CD14-positive monocyte (primary cell): ENCODE data around the gene NLRX1. TPM values are rescaled to one million over a fixed set of nuclear protein-coding genes. Genes with fewer than 3 reads are reported as not detected.

Source experiments
- DNase-seq, 3 donors: peaks; one replicate each; pipeline ENCODE4 v3.0.0-alpha.2; 2011 to 2022
- H2AFZ ChIP-seq: 2 replicates; pipeline ENCODE4 v1.6.0; 2012; ENCODE audit warnings: mild to moderate bottlenecking, low read depth, low read length, inconsistent platforms; ENCODE audit not compliant: insufficient read depth, poor library complexity, severe bottlenecking
- H3K27ac ChIP-seq, 2 donors: 1 replicate in 1 of 2; 2 replicates in 1 of 2; pipeline ENCODE4 v1.5.1; 2012 to 2013; ENCODE audit warnings: low read length in 2 of 2, control low read depth in 1 of 2, inconsistent platforms in 1 of 2, low read depth in 1 of 2, mild to moderate bottlenecking in 1 of 2
- H3K27me3 ChIP-seq, 2 donors: one replicate each; pipeline versions ENCODE4 v1.6.0 to v1.6.1; 2011 to 2013; ENCODE audit warnings: low read length in 2 of 2; ENCODE audit not compliant: control insufficient read depth in 2 of 2, insufficient read depth in 2 of 2
- H3K36me3 ChIP-seq, 2 donors: replicated peaks in 1 of 2; 1 replicate in 1 of 2; 2 replicates in 1 of 2; pipeline versions ENCODE4 v1.5.1 to v1.6.1; 2012 to 2013; ENCODE audit warnings: low read length in 2 of 2, control low read depth in 1 of 2, inconsistent platforms in 1 of 2, mild to moderate bottlenecking in 1 of 2; ENCODE audit not compliant: insufficient read depth in 2 of 2, control insufficient read depth in 1 of 2
- H3K4me1 ChIP-seq, 2 donors: 1 replicate in 1 of 2; 2 replicates in 1 of 2; pipeline versions ENCODE4 v1.5.1 to v1.6.1; 2012 to 2013; ENCODE audit warnings: low read length in 2 of 2, control low read depth in 1 of 2, inconsistent platforms in 1 of 2, mild to moderate bottlenecking in 1 of 2, moderate library complexity in 1 of 2; ENCODE audit not compliant: insufficient read depth in 2 of 2, control insufficient read depth in 1 of 2
- H3K4me2 ChIP-seq: replicated peaks from 2 replicates; pipeline ENCODE3; 2012; ENCODE audit warnings: low read length, moderate library complexity, mild to moderate bottlenecking; ENCODE audit not compliant: poor library complexity, severe bottlenecking; ENCODE audit errors: extremely low read depth
- H3K4me3 ChIP-seq, 3 experiments: fragments of 200-600 bp in 1 of 3; sonication (generic) in 1 of 3; replicated peaks in 1 of 3; 1 replicate in 2 of 3; 2 replicates in 1 of 3; pipeline ENCODE4 v1.5.1; 2011 to 2013; ENCODE audit warnings: low read length in 3 of 3, mild to moderate bottlenecking in 3 of 3, control low read depth in 2 of 3, low read depth in 2 of 3, inconsistent platforms in 1 of 3, moderate library complexity in 1 of 3
- H3K79me2 ChIP-seq: 2 replicates; pipeline ENCODE4 v1.6.0; 2012; ENCODE audit warnings: mild to moderate bottlenecking, control low read depth, inconsistent platforms, low read length, moderate library complexity; ENCODE audit not compliant: insufficient read depth
- H3K9ac ChIP-seq: 2 replicates; pipeline ENCODE4 v1.6.0; 2017; ENCODE audit warnings: low read length, mild to moderate bottlenecking; ENCODE audit not compliant: insufficient read depth, poor library complexity, severe bottlenecking
- H3K9me3 ChIP-seq, 2 donors: replicated peaks in 1 of 2; 1 replicate in 1 of 2; 2 replicates in 1 of 2; pipeline versions ENCODE4 v1.5.1 to v1.6.1; 2012 to 2013; ENCODE audit warnings: low read length in 2 of 2, control low read depth in 1 of 2; ENCODE audit not compliant: control insufficient read depth in 1 of 2, insufficient read depth in 1 of 2
- H4K20me1 ChIP-seq: 2 replicates; pipeline ENCODE4 v1.6.0; 2012; ENCODE audit warnings: mild to moderate bottlenecking, low read length, control low read depth, moderate library complexity; ENCODE audit not compliant: insufficient read depth
- H3K27ac Mint-ChIP-seq, 7 donors: one replicate each; pipeline ENCODE4 v1.8.0; 2020; ENCODE audit warnings: mild to moderate bottlenecking in 7 of 7, mixed read lengths in 7 of 7, moderate library complexity in 6 of 7, inconsistent platforms in 2 of 7
- H3K27me3 Mint-ChIP-seq, 3 donors: one replicate each; pipeline ENCODE4 v1.8.0; 2021 to 2022; ENCODE audit warnings: low read depth in 3 of 3, mild to moderate bottlenecking in 3 of 3, mixed read lengths in 3 of 3, moderate library complexity in 3 of 3, inconsistent platforms in 1 of 3
- H3K36me3 Mint-ChIP-seq, 2 donors: one replicate each; pipeline ENCODE4 v1.8.0; 2020; ENCODE audit warnings: mixed read lengths in 2 of 2, inconsistent platforms in 1 of 2, mild to moderate bottlenecking in 1 of 2
- H3K4me1 Mint-ChIP-seq: one replicate; pipeline ENCODE4 v1.8.0; 2020; ENCODE audit warnings: mild to moderate bottlenecking, mixed read lengths
- H3K4me3 Mint-ChIP-seq, 2 donors: one replicate each; pipeline ENCODE4 v1.8.0; 2020; ENCODE audit warnings: mild to moderate bottlenecking in 2 of 2, mixed read lengths in 2 of 2, moderate library complexity in 1 of 2
- H3K9me3 Mint-ChIP-seq, 7 donors: one replicate each; pipeline ENCODE4 v1.8.0; 2020 to 2022; ENCODE audit warnings: mixed read lengths in 7 of 7, mild to moderate bottlenecking in 6 of 7, moderate library complexity in 6 of 7, inconsistent platforms in 2 of 7
- WGBS: methylation state at CpG from one replicate; pipeline ENCODE4 v1.1.5; 2013; ENCODE audit warnings: missing lambda C conversion rate; ENCODE audit not compliant: insufficient coverage; 5-methylcytosine and 5-hydroxymethylcytosine counted together
- intact Hi-C, 2 donors: fragments of 100-400 bp; cut with micrococcal nuclease; formaldehyde crosslinking; loops; one replicate each; pipeline versions ENCODE4 v1.15.0 to v1.15.1; 2023
- polyA plus RNA-seq, 3 donors: library from polyadenylated mRNA; depleted of rRNA in 1 of 3; unstranded in 2 of 3; stranded (reverse) in 1 of 3; fragments of 300-500 nt in 2 of 3; fragments of >200 nt in 1 of 3; fragmentation: Illumina TruSeq in 2 of 3; gene quantifications; 1 replicate in 2 of 3; 2 replicates in 1 of 3; pipeline ENCODE4 v1.2.3, GENCODE V29; 2012 to 2021
- TF ChIP-seq, protein P1 (sequence below): fragments of 200-600 bp; IDR thresholded peaks from one replicate; pipeline ENCODE4 v1.8.0; 2022; ENCODE audit warnings: antibody characterized with exemption, mild to moderate bottlenecking

The NLRX1 gene
- polyA plus RNA-seq, 3 donors, result 13.7 to 15.5 (median 14.2) TPM

DNA sequence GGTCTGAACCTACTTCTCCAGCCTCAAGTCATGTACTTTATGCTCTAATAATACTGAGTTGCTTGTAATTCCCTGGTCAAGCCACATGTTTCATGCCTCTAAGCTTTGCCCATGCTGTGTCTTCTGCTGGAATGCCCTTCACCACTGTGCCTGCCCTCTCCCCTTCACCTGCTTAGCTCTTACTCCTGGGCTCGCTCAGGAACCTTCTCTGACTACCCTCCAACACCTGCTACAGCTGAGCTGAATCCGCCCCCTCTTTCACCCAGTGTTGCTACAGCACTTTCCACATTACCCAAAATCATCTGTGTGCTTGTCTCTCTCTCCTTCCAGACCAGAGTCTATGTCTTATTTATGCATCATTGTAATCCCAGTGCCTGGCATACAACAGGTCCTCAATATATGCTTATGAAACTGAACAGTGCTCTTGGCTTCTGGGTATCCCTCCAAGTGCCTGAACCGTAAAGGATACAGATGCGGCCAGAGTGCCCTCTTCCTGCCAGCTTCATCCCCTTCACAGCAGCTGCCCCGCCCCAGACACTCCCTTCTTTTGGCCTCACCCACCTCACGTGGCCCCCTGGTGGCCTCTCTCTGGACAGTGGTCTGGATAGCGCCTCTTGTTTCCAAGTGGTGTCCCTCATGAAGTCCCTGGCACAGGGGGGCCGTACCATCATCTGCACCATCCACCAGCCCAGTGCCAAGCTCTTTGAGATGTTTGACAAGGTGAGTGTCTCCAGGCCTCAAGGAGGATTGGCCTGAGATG is 12.6 kb upstream of the NLRX1 start:
- no peaks in the 10 kb centered on the region for H3K36me3 ChIP-seq
- no peak overlapping the region for H3K27ac ChIP-seq
- intact Hi-C loops, result no loop called here
- H3K9me3 Mint-ChIP-seq, result peaks cover 0 to 8% (median 0%) of the 10 kb centered on the region in 7 donors
- peak overlapping the region in 1 of 2 donors; percentile 76 for H3K4me3 Mint-ChIP-seq
- no peaks in the 10 kb centered on the region for H3K9me3 ChIP-seq
- H3K27me3 Mint-ChIP-seq, result peaks cover 31 to 46% (median 40%) of the 10 kb centered on the region in 3 donors
- H3K36me3 Mint-ChIP-seq, result no peaks in the 10 kb centered on the region
- H3K4me2 ChIP-seq, result no peak overlapping the region
- H3K27ac Mint-ChIP-seq, result no peak overlapping the region
- H2AFZ ChIP-seq, result no peak overlapping the region
- H3K4me3 ChIP-seq, result no peak overlapping the region
- 51% methylated on average over 7 of the region's 8 CpGs for WGBS
- peak in 1 of 3 donors; percentile 27 for DNase-seq
- H3K4me1 ChIP-seq, result no peaks in the 10 kb centered on the region
- H3K79me2 ChIP-seq, result no peaks in the 10 kb centered on the region
- H3K4me1 Mint-ChIP-seq, result peaks cover 6% of the 10 kb centered on the region
- no peaks in the 10 kb centered on the region for H4K20me1 ChIP-seq
- TF ChIP-seq, protein P1, sequence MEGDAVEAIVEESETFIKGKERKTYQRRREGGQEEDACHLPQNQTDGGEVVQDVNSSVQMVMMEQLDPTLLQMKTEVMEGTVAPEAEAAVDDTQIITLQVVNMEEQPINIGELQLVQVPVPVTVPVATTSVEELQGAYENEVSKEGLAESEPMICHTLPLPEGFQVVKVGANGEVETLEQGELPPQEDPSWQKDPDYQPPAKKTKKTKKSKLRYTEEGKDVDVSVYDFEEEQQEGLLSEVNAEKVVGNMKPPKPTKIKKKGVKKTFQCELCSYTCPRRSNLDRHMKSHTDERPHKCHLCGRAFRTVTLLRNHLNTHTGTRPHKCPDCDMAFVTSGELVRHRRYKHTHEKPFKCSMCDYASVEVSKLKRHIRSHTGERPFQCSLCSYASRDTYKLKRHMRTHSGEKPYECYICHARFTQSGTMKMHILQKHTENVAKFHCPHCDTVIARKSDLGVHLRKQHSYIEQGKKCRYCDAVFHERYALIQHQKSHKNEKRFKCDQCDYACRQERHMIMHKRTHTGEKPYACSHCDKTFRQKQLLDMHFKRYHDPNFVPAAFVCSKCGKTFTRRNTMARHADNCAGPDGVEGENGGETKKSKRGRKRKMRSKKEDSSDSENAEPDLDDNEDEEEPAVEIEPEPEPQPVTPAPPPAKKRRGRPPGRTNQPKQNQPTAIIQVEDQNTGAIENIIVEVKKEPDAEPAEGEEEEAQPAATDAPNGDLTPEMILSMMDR, result peak; percentile 18
- H3K9ac ChIP-seq, result no peak overlapping the region
- H3K27me3 ChIP-seq, result peaks cover 5 to 11% of the 10 kb centered on the region in 2 donors

DNA sequence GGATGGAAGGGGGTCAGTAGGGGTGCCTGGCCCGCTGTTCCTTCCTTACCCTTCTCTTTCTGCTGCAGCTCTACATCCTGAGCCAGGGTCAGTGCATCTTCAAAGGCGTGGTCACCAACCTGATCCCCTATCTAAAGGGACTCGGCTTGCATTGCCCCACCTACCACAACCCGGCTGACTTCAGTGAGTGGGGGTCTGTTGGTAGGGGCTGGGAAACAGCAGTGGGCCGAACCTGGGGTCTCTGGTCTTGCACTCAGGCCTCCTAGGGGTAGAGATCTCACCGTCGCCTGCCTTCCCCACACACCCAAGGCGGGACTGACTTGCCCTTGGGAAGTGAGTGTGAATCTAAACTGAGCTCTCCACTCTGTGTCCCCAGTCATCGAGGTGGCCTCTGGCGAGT is 12.0 kb upstream of the NLRX1 start:
- H3K36me3 ChIP-seq, result no peaks in the 10 kb centered on the region
- H3K9me3 ChIP-seq, result no peaks in the 10 kb centered on the region
- WGBS, result 86% methylated on average over 2 of the region's 10 CpGs
- H3K4me2 ChIP-seq, result no peak overlapping the region
- intact Hi-C loops, result no loop called here
- peaks cover 0 to 8% (median 0%) of the 10 kb centered on the region in 7 donors for H3K9me3 Mint-ChIP-seq
- H3K27ac ChIP-seq, result no peak overlapping the region
- no peaks in the 10 kb centered on the region for H4K20me1 ChIP-seq
- H3K9ac ChIP-seq, result no peak overlapping the region
- no peak overlapping the region for H2AFZ ChIP-seq
- H3K4me3 Mint-ChIP-seq, result no peak overlapping the region
- TF ChIP-seq, protein P1, result no peak
- H3K27ac Mint-ChIP-seq, result no peak overlapping the region
- H3K4me1 Mint-ChIP-seq, result peaks cover 6% of the 10 kb centered on the region
- no peak overlapping the region for H3K4me3 ChIP-seq
- no peaks in the 10 kb centered on the region for H3K4me1 ChIP-seq
- peaks cover 26 to 40% (median 34%) of the 10 kb centered on the region in 3 donors for H3K27me3 Mint-ChIP-seq
- no peaks in the 10 kb centered on the region for H3K79me2 ChIP-seq
- peaks cover 0 to 6% of the 10 kb centered on the region in 2 donors for H3K27me3 ChIP-seq
- no peak for DNase-seq
- H3K36me3 Mint-ChIP-seq, result no peaks in the 10 kb centered on the region
